ENCODE data around the gene FBXL13.

DNA sequence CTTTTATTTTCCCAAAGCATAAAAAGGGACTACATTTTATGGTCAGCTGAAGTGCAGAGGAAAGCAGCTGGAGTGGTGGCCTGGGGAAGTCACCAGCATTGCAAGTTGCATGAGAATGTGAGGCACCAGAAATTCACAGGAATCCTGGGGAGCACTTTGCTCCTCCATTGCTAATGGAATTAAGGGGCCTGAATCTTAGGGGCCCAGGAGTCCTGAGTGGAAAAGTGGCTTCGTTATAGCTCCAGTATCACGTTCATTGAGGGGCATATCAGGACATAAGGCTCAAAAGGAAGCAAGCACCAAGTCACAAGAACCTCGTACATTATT, 214.8 kb downstream of the FBXL13 start:
- TF ChIP-seq EZH2 (IDR thresholded peaks at IDR 0.05; ENCODE audit: insufficient read depth, poor library complexity, severe bottlenecking), result no peak
- TF ChIP-seq EZH2phosphoT487 (IDR thresholded peaks at IDR 0.05; ENCODE audit: insufficient read depth, low read depth), result no peak

Measured in GM23248 (cell line).